Lower leg skin (tissue), 3 donors: ENCODE results near the gene DNMT3L.

Experiments used
- CTCF ChIP-seq, 3 donors: fragments of 450-650 bp; IDR thresholded peaks; one replicate each; pipeline ENCODE4 v1.5.1; 2016; ENCODE audit warnings: antibody characterized with exemption in 3 of 3, mild to moderate bottlenecking in 3 of 3, moderate library complexity in 2 of 3
- POLR2A ChIP-seq, 2 donors: fragments of 450-650 bp; IDR thresholded peaks; one replicate each; pipeline ENCODE4 v1.6.1; 2016 to 2017; ENCODE audit warnings: antibody characterized with exemption in 2 of 2, mild to moderate bottlenecking in 1 of 2, moderate library complexity in 1 of 2

- TF ChIP-seq CTCF (IDR thresholded peaks at IDR 0.05) (no peak), POLR2A (IDR thresholded peaks at IDR 0.05) (no peak)
Observed at GRCh38 chr21:44265734-44266270, 4.1 kb upstream of the DNMT3L start.
